ENCODE data around the gene TTC3.

The TTC3 gene

DNA sequence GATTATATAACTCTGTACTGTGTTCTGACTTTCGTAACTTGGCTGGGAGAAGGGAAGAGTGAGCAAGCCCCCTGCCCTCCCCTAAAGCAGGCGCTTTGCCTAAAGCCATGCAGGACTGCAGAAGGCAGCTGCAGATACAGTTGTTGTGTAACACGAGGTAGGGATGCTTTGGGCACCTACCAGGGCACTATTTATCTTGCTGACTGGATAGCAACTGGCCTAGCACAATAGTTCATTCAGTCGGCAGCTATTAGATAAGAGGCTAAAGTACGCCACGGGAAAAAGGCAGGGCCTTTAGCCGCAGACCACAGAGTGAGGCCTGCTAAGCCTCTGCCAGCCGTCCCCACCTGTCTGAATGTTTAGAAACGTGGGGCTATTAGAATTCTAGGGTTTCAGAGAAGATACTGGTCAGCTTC is 80.9 kb downstream of the TTC3 start:
- DNase-seq, result no peak

DNA sequence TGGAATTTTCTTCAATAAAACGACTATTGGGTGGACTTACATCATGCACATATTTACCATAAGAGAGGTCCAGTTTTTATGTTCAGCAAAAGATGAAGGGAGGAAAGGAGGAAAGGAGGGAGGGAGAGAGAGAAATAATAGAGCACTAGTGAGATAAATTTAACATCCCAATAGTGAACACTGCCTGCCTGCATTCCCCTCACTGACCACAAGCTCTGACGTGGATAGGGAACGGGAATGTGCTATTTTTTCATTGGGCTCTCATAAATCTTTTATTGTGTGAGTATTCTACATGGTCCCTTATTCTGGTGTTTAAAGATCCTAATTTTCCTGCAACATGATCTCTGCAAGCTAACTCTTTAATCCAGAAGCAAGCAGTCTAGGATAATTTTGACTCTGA is 82.1 kb downstream of the TTC3 start:
- DNase-seq, result no peak

DNA sequence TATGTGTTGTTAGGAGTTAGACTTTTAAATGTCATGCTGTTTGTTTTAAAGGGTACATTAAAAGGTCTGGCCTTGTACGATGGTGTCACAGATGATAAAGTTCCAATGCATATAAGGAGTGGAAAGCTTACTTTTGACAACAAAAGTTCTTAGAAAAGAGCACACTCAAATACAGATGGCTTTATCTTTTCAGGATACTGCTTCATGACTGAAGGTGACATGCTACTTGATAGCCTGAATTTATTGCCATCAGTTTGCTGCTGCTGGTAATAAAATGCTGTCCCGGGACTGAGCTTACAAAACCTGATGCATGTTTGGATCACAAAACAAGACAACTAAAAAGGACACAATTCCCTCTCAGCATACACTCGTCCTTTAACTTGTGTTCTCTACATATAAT is 84.9 kb downstream of the TTC3 start:
- DNase-seq, result no peak

DNA sequence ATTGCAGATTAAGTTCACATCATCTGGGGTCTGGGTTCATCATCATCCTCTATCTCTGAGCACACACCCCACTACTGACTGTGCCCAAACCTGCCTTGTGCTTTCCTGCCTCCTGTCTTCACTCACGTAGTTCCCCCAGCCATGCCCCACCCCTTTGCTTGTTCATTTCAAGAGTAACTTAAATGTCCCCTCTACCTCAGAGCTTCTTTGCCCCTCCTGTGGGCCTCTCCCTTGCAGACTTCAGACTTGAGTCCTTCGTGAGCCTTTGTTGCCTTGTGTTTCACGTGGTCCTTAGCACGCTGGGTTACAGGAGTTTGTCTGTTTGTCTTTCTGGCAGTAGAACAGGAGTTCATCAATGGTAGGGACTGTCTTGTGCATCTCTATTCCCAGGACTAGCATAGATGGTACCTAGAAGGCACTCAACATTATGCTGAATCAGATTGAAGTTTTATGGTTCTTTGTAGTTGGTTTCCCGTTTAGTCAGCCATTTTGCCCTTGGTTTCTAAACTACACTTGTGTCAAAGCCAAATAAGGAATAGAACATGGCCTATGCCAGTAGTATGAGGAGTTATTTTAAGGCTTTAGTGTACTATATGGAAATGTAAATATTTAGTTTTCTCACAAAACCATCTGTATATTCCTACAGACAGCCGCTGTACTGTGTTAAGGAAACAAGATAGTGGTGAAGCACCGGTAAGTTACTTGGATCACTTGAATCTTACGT is 86.2 kb downstream of the TTC3 start:
- DNase-seq, result no peak

DNA sequence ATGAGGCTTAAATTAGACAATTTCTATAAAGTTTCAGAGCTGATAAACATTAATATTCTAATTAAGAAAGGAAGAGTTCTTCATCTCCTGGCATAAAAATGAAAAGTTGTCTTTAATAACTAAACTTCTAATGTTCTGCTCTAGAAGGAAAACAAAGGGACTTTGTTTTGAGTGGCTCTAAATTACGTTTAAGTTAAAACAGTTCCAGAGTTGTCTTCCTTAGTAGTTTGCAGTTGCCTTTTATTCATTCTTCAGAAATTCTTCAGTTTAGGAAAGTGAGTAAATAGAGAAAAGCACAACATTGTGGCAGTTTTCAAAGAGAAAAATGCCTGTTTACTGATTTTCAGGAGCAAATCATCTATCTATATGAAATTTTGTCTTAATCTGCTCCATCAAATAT is 86.9 kb downstream of the TTC3 start:
- DNase-seq, result no peak

DNA sequence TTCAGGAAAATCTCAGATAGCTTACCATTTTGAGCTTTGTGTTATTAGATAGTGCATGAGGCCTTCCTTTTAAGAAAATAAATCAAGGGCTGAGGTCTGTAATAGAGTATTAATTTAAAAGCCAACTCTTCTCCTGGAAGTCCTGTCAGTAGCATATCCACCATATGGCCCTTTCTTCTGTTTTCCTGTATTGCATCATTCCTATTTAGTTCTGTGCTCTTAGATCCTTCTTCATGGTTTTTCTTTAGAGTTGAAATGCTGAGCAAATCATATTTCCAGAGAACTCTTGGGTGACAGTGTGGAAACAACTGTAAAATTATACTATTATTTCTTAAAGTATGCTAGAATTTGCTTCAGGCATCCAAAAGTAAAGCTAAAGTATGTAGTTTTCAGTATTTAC is 91.7 kb downstream of the TTC3 start:
- DNase-seq, result no peak

DNA sequence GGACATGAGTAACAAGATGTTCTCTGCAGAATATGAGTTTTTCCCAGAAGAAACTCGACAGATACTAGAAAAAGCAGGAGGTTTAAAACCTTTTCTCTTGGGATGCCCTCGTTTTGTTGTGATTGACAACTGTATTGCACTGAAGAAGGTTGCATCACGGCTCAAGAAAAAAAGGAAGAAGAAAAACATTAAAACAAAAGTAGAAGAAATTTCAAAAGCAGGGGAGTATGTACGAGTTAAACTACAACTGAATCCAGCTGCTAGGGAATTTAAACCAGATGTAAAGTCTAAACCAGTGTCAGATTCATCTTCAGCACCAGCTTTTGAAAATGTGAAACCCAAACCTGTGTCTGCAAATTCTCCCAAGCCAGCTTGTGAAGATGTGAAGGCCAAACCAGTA is 92.5 kb downstream of the TTC3 start:
- no peak for DNase-seq

DNA sequence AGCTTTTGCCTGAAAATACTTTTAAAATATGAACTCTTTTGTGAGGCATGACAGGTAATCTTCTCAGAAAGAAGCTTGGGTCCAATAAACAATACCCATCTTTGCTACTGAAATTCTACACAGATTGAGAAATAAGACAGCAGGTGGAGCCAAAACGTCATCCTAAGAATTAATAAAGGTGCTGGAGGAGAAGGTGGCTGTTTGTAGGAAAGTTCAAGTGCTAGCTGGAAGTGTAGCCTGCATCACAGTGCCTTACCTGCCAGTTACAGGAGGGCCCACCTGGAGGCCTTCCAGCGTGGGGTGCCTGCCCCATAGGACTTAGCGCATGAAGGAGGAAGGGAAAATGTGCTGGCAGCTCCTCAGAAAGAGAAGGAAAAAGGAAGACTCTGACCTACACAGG is 93.7 kb downstream of the TTC3 start:
- DNase-seq, result no peak

DNA sequence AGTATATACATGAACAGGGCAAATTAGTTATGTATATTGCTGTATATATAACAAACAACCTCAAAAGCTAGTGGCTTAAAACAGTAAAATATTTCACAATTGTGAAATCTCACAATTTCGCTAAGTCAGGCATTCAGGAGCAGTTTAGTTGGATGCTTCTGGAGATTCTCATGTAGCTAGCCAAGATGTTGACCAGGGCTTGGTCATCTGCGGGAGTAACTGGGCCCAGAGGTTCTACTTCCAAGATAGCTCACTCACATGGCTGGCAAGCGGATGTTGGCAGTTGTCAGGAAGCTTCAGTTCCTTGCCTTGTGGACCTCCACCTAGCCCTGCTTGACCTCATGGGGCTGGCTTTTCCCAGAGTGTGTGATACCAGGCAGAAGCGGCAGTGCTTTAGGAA is 95.6 kb downstream of the TTC3 start:
- no peak for DNase-seq

DNA sequence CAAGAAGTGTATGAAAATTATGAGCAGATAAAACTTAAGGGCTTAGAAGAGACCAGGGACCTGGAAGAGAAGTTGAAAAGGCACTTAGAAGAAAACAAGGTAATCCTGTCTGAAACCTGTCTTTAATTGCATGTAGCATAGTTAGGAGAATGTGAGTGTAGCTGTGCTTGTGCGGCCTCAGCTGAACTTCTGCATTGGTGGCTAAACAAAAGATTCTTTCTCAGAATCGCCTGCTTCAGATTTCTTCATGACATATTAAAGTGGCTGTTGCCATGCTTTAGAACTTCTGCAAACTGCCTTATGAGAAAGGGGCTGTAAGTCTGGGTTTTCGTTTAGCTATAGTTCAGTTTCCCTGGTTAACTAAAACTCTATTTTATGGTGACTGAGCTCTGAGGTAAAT is 99.6 kb downstream of the TTC3 start:
- DNase-seq, result no peak

DNA sequence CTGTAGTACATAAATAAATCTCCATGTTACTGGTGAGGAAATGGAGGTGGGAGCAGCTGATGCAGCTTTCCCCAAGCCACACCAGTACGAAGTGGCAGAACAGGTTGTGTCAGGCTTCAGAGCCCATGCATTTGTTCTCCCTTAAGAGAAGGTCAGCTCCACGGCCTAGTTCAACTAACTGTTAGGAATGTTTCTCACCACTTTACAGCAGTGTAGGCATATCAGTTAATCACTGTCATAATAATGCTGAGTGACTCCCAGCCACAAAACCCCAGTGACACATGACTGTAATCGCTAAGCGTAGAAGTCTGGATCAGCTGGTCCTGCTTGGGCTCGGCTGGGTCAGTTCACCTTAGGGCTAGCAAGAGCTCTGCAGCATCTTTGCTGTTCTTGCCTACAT is 103.7 kb downstream of the TTC3 start:
- no peak for DNase-seq

DNA sequence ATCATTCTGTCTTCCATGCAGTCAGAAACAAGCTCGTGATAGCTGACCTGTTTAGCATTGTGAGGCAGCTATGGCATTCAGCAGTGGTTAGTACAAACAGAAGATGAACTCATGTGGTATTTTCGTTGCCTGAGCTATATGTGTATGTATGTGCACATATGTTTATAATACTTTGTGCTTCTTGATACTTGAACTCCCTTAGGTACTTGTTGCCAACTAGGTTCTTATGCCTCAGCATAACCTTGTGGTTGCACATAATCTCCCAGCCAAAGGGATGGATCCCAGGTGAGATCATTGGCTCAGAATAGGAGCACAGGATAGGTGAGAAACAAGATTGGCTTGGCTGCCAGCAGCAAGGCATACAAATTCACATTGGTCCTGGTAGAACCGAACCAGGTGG is 108.0 kb downstream of the TTC3 start:
- no peak for DNase-seq

DNA sequence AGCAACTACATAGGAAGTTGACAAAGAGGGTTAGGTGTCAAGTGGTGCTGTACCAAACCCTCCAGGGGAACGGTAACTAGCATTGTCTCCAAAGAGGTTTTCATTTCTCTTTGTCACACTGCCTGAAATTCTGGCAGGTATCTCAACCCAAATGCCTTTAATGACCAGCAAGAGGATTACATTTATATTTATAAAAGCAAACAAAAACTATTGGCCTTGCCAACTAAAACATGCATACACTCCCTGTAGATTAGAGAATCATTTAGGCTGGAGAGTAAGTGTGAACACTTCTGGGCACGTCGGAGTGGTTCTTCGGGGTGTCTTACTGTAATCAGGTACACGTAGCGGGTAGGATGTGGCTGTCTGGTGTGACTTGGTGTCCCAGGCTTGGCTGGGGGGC is 109.2 kb downstream of the TTC3 start:
- no peak for DNase-seq

DNA sequence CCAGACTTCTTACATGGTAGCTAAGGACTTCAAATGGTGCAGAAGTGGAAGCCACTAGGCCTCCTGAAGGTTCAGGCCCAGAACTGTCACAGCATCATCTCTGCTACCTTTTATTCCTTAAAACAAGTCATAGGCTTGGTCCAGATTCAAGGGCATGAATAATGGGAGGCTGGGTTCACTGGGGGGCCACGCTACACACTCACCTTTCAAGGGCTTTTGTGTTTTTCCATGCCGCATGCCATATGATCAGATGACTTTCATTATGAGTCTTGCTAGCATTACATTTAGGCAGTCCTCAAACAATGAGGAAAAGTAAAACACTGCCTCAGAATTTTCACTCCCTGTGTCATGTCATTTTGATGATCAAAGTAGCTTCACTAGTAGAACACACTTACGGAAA is 110.7 kb downstream of the TTC3 start:
- DNase-seq, result no peak

DNA sequence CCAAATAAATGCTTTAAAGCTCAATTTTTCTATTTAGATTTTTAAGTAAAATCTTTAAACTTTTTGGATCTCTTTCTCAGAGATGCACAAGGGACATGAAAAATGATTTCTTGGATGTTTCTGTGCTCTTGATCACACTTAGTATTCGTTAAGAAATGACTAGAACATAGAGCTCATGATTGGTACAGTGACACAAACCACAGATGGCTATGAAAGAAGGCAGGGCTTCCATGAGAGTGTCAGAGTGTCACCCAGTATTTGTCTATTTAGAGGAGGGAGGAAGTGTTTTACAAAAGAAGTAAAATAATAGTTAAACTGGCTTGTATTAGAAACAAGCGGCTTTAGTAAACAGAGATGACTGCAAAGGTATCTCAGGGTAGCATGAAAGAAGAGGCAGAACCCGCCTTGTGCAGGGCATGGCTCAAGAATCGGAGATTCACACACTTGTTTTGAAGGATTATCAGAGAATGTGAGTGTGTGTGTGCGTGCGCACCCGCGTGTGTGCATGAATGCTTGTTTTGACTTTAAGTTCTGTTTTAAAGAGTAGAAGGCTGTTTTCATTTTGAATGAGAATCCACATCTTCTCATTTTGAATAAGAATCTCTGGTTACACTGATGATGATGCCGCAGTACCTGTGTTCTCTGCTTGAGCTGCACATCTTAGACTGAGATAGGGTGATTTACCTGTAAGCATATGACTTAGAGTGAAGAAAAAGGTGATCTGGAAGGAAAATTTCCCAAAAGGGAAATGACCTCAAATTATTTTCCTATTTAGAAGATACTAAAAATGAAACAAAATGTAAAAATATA is 111.9 kb downstream of the TTC3 start:
- DNase-seq, result no peak

DNA sequence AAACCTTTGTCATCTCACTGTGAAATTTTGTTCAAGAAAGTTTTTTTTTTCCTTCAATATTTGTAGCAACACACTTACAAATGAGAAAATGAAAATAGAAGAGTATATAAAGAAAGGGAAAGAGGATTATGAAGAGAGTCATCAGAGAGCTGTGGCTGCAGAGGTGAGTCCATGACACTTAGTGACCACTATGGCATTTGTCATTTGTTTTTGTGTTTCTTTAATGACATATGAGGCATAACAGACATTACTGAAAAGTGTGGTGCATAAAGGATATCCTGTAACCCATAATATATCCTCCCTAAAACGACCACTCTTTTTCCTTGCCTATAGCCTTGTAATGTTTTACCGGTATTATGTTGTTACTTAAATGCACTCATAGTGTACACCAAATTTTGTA is 113.9 kb downstream of the TTC3 start:
- DNase-seq, result no peak

DNA sequence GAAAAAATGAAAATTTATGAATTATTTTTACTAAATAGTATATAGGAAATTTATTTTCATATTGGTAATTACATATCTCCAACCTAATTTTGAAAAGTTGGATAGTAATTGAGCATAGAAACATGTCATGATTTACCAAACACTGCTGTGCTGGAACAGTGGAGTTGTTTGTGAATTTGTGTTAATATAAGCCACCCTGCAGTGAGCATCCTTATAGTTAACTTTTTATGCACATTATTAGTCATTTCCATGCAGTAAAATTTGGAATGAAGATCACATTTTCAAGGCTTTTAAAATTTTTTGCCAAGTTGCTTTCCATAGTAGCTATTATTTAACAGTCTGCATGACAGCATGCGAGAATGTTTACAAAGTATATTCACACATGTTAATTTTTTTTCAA is 115.8 kb downstream of the TTC3 start:
- DNase-seq, result no peak

DNA sequence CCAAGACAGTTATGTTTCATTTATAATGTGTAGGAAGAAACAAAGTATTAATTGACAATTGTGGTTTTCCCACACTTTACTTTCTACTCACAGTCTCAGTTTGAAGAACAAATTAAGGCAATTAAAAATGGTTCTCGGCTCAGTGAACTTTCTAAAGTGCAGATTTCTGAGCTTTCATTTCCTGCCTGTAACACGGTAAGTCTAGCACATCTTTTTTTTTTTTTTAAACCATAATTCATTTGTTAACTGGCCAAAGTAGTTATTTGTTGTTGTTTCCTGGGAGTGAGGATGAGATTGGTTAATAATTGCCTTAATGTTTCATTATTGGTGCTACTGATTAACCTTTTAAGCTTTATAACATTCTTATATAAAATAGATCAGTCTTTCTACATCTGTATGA is 119.0 kb downstream of the TTC3 start:
- no peak for DNase-seq

DNA sequence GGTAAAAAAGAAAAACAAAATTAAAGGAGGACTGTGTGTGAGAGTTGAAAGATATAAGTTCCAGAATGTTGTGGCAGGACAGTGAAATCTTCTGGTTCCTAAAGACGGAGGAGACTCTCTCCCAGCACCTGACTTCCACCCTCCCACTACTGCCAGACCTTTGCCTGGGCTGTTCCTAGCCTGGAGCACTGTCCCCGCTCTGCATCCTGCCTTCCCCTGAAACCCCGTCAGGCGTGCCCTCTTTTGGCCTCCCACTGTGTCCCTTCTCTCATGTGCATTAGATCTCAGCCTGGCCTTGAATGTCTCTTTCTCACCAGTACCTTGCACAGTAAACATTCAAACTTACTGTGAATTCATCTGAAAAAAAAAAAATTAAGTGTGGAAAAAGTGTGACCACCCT is 120.0 kb downstream of the TTC3 start:
- DNase-seq, result no peak

DNA sequence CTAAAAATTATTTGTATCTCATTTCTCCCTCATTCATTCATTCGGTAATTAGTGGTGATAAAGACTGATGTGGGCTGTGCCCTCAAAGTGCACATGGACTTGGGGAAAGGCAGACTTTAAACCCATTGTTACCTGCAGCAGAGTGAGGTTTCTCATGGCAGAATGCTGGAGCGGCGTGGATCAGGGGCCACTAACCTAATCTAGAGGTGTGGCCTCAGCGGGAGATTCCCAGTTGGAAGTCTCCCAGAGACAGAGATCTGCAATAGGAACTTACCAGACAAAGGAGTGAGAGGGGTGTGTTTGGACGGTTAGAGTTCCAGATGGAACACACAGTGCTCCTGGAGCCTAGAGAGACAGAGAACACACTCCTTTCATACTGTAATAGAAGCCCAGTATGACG is 120.6 kb downstream of the TTC3 start:
- no peak for DNase-seq

DNA sequence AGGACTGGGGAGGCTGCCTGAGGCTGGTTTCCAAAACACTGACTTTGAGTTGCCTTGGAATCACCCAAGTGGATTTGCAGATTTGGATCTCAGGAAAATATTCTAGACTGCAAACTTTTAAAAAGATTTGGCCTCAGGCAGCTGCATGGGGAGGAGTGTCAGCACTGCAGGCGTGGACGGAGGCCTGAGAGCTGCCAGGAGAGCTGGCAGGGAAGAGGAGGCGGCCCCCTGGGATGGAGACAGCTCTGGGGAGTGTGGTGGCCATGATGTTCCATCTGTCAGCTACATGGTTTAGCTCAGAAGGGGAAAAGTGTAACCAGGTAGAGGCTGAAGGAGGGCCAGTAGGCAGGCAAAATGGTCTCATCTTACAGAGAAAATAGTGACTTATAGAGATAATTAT is 122.0 kb downstream of the TTC3 start:
- no peak for DNase-seq

DNA sequence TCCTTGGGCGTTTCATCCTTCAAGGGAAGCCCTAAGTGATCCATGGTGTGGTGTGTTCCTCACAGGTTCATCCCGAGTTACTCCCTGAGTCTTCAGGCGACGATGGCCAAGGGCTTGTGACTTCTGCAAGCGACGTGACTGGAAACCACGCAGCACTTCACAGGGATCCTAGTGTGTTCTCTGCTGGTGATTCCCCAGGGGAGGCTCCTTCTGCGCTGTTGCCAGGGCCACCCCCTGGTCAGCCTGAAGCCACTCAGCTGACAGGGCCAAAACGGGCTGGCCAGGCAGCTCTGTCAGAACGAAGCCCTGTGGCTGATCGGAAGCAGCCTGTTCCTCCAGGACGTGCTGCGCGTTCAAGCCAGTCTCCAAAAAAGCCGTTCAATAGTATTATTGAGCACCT is 122.6 kb downstream of the TTC3 start:
- DNase-seq, result no peak

DNA sequence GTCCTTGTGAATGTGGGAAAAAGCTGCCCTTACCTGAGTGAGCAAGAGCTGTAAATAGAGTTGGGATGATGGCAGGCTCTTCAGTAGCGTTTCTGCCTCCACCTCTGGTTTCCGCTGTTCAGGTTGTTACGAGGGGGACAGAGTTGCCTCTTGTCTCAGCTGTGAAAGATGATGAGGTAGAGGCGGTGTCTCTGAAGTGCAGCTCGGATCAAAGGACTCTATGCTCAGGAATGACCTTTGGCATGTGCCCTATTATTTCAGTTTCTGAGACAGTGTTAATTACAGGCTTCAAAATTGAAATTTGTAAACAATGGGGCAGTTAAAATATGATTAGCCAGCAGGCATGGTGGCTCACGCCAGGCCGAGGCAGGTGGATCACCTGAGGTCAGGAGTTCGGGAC is 123.8 kb downstream of the TTC3 start:
- no peak for DNase-seq

DNA sequence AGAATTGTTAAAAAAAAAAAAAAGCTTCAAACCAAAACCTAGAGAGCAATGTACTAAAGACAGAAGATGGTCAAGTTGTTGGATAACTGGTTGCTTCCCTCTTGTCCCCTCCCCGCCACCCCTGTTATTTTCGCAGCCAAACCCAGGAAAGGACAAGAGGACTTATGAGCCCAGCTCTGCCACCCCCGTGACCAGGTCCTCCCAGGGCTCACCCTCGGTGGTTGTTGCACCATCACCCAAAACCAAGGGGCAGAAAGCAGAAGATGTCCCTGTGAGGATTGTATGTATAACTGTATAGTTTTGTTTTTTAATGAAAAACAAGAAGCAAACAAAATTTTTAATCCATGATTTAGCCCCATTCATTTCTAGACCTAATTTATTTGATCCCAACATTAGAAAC is 124.7 kb downstream of the TTC3 start:
- no peak for DNase-seq
